MM.1S (cell line): ENCODE results near the gene PYGL.

ENCODE experiments used
- DNase-seq: peaks from one replicate; pipeline ENCODE4 v3.0.0-alpha.2; 2015
- H2AFZ ChIP-seq: fragments of 300-600 bp; sonication (generic); 2 replicates; pipeline ENCODE4 v1.6.0; 2016; ENCODE audit warnings: antibody characterized with exemption, low read length
- H3F3A ChIP-seq: fragments of 300-600 bp; sonication (generic); 2 replicates; pipeline ENCODE4 v1.6.1; 2016; ENCODE audit warnings: mild to moderate bottlenecking, antibody characterized with exemption, low read length, moderate library complexity, mixed read lengths; ENCODE audit not compliant: insufficient read depth
- H3K27ac ChIP-seq: fragments of 300-600 bp; sonication (generic); 2 replicates; pipeline ENCODE4 v1.5.1; 2016; ENCODE audit warnings: mild to moderate bottlenecking, low read length
- H3K27me3 ChIP-seq: fragments of 300-600 bp; sonication (generic); replicated peaks from 2 replicates; pipeline ENCODE4 v1.6.0; 2016; ENCODE audit warnings: low read length; ENCODE audit not compliant: insufficient read depth
- H3K36me3 ChIP-seq: fragments of 300-600 bp; sonication (generic); replicated peaks from 2 replicates; pipeline ENCODE4 v1.6.1; 2016; ENCODE audit warnings: mild to moderate bottlenecking, low read length, mixed read lengths; ENCODE audit not compliant: insufficient read depth
- H3K4me1 ChIP-seq: fragments of 300-600 bp; sonication (generic); 2 replicates; pipeline ENCODE4 v1.6.1; 2016; ENCODE audit warnings: low read length, mixed read lengths
- H3K4me2 ChIP-seq: fragments of 300-600 bp; sonication (generic); 2 replicates; pipeline ENCODE4 v1.6.0; 2016; ENCODE audit warnings: low read depth, low read length
- H3K4me3 ChIP-seq: fragments of 300-600 bp; sonication (generic); 2 replicates; pipeline ENCODE4 v1.5.1; 2016; ENCODE audit warnings: low read length, mixed read lengths
- H3K79me2 ChIP-seq: fragments of 300-600 bp; sonication (generic); 2 replicates; pipeline ENCODE4 v1.6.1; 2016; ENCODE audit warnings: mixed run types, low read length, mixed read lengths
- H3K9ac ChIP-seq: fragments of 300-600 bp; sonication (generic); 2 replicates; pipeline ENCODE4 v1.6.1; 2016; ENCODE audit warnings: low read length, mixed read lengths
- H3K9me2 ChIP-seq: fragments of 300-600 bp; sonication (generic); replicated peaks from 2 replicates; pipeline ENCODE4 v1.6.1; 2016; ENCODE audit warnings: mild to moderate bottlenecking, low read length, mixed read lengths; ENCODE audit not compliant: insufficient read depth
- H3K9me3 ChIP-seq: fragments of 300-600 bp; sonication (generic); replicated peaks from 2 replicates; pipeline ENCODE4 v1.6.1; 2016; ENCODE audit warnings: mild to moderate bottlenecking, low read length, mixed read lengths; ENCODE audit not compliant: insufficient read depth
- H4K20me1 ChIP-seq: fragments of 300-600 bp; sonication (generic); 2 replicates; pipeline ENCODE4 v1.6.1; 2016; ENCODE audit warnings: mild to moderate bottlenecking, low read length, moderate library complexity, mixed read lengths; ENCODE audit not compliant: insufficient read depth
- CTCF ChIP-seq: fragments of 300-600 bp; sonication (generic); IDR thresholded peaks from 2 replicates; pipeline ENCODE4 v1.5.1; 2016; ENCODE audit warnings: antibody characterized with exemption, low read length, mixed read lengths
- EZH2 ChIP-seq: fragments of 300-600 bp; sonication (generic); optimal IDR thresholded peaks from 2 replicates; pipeline ENCODE3; 2017; ENCODE audit warnings: low read depth, mild to moderate bottlenecking, antibody characterized with exemption, low read length, mixed read lengths
- EZH2phosphoT487 ChIP-seq: fragments of 300-600 bp; sonication (generic); IDR thresholded peaks from 2 replicates; pipeline ENCODE4 v1.6.1; 2018; ENCODE audit warnings: antibody characterized with exemption, low read length

The PYGL gene

GRCh38 chr14:50978529-50978871, 34.2 kb upstream of the PYGL start:
- Histone ChIP-seq H3K79me2 (no peaks in the 10 kb centered on the region), H3K9me3 (no peaks in the 10 kb centered on the region), H3K9ac (no peak overlapping the region), H3K36me3 (no peaks in the 10 kb centered on the region), H3F3A (no peaks in the 10 kb centered on the region), H3K9me2 (no peaks in the 10 kb centered on the region), H3K27ac (no peak overlapping the region), H3K27me3 (no peaks in the 10 kb centered on the region), H3K4me3 (no peak overlapping the region), H3K4me1 (no peaks in the 10 kb centered on the region), H3K4me2 (no peak overlapping the region), H2AFZ (no peak overlapping the region), H4K20me1 (no peaks in the 10 kb centered on the region)
- no peak for TF ChIP-seq CTCF
- TF ChIP-seq EZH2phosphoT487 = no peak
- no peak for TF ChIP-seq EZH2
- DNase-seq = no peak

GRCh38 chr14:50977863-50978528, 33.7 kb upstream of the PYGL start:
- DNase-seq = no peak
- Histone ChIP-seq H3K36me3 (no peaks in the 10 kb centered on the region), H3F3A (no peaks in the 10 kb centered on the region), H4K20me1 (no peaks in the 10 kb centered on the region), H3K9me2 (no peaks in the 10 kb centered on the region), H3K27ac (no peak overlapping the region), H3K9me3 (no peaks in the 10 kb centered on the region), H3K27me3 (no peaks in the 10 kb centered on the region), H3K79me2 (no peaks in the 10 kb centered on the region), H3K4me2 (no peak overlapping the region), H3K4me3 (no peak overlapping the region), H2AFZ (no peak overlapping the region), H3K9ac (no peak overlapping the region), H3K4me1 (no peaks in the 10 kb centered on the region)
- TF ChIP-seq EZH2 (no peak), EZH2phosphoT487 (no peak), CTCF (no peak)

- no peak overlapping the region for H3K4me3 ChIP-seq
- no peaks in the 10 kb centered on the region for H3K9me3 ChIP-seq
- no peak for DNase-seq
- no peaks in the 10 kb centered on the region for H3K4me1 ChIP-seq
- H4K20me1 ChIP-seq = no peaks in the 10 kb centered on the region
- H3K9me2 ChIP-seq = no peaks in the 10 kb centered on the region
- no peaks in the 10 kb centered on the region for H3K36me3 ChIP-seq
- H3K27me3 ChIP-seq = no peaks in the 10 kb centered on the region
- no peak overlapping the region for H3K27ac ChIP-seq
- TF ChIP-seq EZH2phosphoT487 = no peak
- no peak for TF ChIP-seq CTCF
- no peak for TF ChIP-seq EZH2
- H3K79me2 ChIP-seq = no peaks in the 10 kb centered on the region
- no peaks in the 10 kb centered on the region for H3F3A ChIP-seq
- no peak overlapping the region for H2AFZ ChIP-seq
- no peak overlapping the region for H3K4me2 ChIP-seq
- no peak overlapping the region for H3K9ac ChIP-seq
These were observed 29.8 kb upstream of the PYGL start for GRCh38 chr14:50974118-50974517.
